ACC112 (cell line): ENCODE measurements around the gene MAPK8IP2.

Source experiments
- H2AFZ ChIP-seq: fragments of 200-600 bp; sonication (generic); one replicate; pipeline ENCODE4 v1.6.0; 2017; ENCODE audit warnings: antibody characterized with exemption, low read length; ENCODE audit not compliant: unreplicated experiment
- H3K27ac ChIP-seq: fragments of 200-600 bp; sonication (generic); 2 replicates; pipeline ENCODE4 v1.5.1; 2014; ENCODE audit warnings: low read depth, mild to moderate bottlenecking, antibody characterized with exemption, low read length, moderate library complexity
- H3K27me3 ChIP-seq: fragments of 200-600 bp; sonication (generic); 2 replicates; pipeline ENCODE4 v1.6.1; 2014; ENCODE audit warnings: mild to moderate bottlenecking, antibody characterized with exemption, low read length, moderate library complexity, mixed read lengths; ENCODE audit not compliant: insufficient read depth
- H3K36me3 ChIP-seq: fragments of 200-600 bp; sonication (generic); 2 replicates; pipeline ENCODE4 v1.6.1; 2016; ENCODE audit warnings: mild to moderate bottlenecking, antibody characterized with exemption, low read length, moderate library complexity, mixed read lengths; ENCODE audit not compliant: insufficient read depth
- H3K4me1 ChIP-seq: fragments of 200-600 bp; sonication (generic); one replicate; pipeline ENCODE4 v1.6.1; 2016; ENCODE audit warnings: low read length, mixed read lengths; ENCODE audit not compliant: insufficient read depth, unreplicated experiment, control insufficient read depth
- H3K4me3 ChIP-seq: fragments of 200-600 bp; sonication (generic); 2 replicates; pipeline ENCODE4 v1.5.1; 2014; ENCODE audit warnings: mild to moderate bottlenecking, low read depth, low read length
- H3K79me2 ChIP-seq: fragments of 200-600 bp; sonication (generic); one replicate; pipeline ENCODE4 v1.6.0; 2016; ENCODE audit warnings: low read length; ENCODE audit not compliant: control insufficient read depth, unreplicated experiment, insufficient read depth

The MAPK8IP2 gene

DNA sequence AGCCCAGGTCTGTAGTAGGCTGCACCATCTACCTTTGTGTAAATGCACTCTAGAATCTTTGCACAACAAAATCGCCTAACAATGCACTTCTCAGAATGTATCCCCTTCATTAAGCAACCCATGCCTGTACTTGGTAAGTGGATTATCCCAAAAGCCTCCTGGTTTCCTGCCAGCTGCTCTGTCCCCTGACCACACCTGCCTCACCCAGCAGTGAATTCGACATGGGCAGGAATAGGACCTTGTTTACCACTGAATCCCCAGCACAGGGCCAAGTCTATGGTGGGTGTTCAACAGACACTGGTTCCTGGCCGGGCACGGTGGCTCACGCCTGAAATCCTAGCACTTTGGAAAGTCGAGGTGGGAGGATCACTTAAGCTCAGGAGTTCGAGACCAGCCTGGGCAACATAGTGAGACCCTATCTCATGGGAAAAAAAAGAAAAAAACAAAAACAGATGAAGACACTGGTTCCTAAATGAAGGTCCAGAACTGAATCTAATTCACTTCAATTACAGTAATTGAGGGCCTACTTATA, 32.8 kb upstream of the MAPK8IP2 start:
- Histone ChIP-seq H3K4me3 (no peak overlapping the region), H3K79me2 (no peaks in the 10 kb centered on the region), H3K27ac (no peak overlapping the region), H3K27me3 (no peaks in the 10 kb centered on the region), H3K36me3 (no peaks in the 10 kb centered on the region), H3K4me1 (no peaks in the 10 kb centered on the region), H2AFZ (no peak overlapping the region)

DNA sequence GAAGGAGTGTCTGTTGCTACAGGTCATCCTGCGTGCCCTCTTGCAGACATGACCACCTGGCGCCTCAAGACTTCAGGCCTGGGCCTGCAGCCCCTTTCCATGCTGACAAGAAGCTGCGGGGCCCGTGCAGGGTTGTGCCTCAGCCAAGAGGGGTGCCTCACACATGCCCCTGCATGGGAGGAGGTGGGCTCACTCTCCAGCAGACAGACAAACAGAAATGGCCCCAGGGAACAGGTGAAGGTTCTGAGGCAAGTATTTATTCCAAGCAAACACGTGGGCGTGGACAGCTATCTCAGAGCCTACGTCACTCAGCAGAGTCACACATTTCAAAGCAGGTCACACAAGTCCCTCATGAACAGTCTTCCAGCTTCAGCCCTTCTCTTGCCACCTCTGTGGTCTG, 32.0 kb upstream of the MAPK8IP2 start:
- Histone ChIP-seq H3K79me2 (no peaks in the 10 kb centered on the region), H3K27ac (no peak overlapping the region), H3K4me1 (no peaks in the 10 kb centered on the region), H2AFZ (no peak overlapping the region), H3K27me3 (no peaks in the 10 kb centered on the region), H3K36me3 (no peaks in the 10 kb centered on the region), H3K4me3 (no peak overlapping the region)

DNA sequence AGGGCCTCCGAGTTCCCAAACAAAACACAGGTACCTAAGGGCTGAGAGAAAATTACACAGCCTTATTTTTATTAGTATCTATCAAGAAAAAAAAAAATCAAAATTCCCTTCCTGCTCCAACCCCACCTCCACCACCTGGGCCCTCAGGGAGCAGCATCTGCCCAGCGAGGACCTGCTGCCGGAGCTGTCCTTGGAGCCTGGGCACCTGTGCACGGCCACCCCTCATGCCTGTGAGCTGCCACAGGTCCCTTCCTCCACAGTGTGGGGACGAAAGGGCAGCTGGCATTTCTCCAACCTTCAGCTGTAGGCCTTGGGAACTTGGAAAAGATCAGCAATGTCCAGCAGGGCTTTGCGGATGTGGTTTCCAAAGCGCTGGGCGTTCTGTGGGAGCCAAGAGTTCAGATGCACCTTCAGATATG, 31.5 kb upstream of the MAPK8IP2 start:
- H3K36me3 ChIP-seq = no peaks in the 10 kb centered on the region
- H3K27me3 ChIP-seq = no peaks in the 10 kb centered on the region
- no peak overlapping the region for H2AFZ ChIP-seq
- H3K27ac ChIP-seq = no peak overlapping the region
- no peak overlapping the region for H3K4me3 ChIP-seq
- no peaks in the 10 kb centered on the region for H3K79me2 ChIP-seq
- no peaks in the 10 kb centered on the region for H3K4me1 ChIP-seq

DNA sequence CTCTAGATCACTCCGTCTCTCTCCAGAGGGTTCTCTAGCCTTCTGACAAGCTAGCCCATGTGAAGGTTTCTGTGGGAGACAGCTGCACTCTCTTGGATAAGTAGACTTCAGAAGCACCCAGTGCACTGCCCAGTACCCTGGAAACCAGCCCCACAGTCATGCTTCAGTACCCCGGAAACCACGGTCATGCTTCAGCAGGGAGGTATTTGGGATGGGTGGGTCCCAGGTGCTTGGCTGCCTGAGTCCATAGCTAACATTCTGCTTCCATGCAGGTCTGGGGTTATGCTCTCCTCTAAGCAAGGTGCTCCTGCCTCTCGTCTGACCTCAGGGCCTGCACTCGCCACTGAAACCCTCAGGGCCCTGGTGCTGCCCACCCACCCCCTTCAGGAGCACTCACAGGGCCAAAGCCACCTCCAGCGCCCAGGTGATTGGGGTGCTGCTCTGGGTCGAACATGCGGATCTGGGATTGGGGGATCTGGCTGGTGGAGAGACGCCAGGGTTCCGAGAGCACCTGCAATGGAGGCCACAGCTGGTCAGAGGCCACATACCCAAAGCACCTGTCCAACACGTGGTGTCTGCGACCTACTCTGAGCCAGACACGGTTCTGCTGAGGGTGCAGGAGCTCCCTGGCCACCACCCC, 30.6 kb upstream of the MAPK8IP2 start:
- no peaks in the 10 kb centered on the region for H3K27me3 ChIP-seq
- no peaks in the 10 kb centered on the region for H3K4me1 ChIP-seq
- no peak overlapping the region for H2AFZ ChIP-seq
- H3K27ac ChIP-seq = no peak overlapping the region
- no peaks in the 10 kb centered on the region for H3K36me3 ChIP-seq
- H3K79me2 ChIP-seq = no peaks in the 10 kb centered on the region
- H3K4me3 ChIP-seq = no peak overlapping the region

DNA sequence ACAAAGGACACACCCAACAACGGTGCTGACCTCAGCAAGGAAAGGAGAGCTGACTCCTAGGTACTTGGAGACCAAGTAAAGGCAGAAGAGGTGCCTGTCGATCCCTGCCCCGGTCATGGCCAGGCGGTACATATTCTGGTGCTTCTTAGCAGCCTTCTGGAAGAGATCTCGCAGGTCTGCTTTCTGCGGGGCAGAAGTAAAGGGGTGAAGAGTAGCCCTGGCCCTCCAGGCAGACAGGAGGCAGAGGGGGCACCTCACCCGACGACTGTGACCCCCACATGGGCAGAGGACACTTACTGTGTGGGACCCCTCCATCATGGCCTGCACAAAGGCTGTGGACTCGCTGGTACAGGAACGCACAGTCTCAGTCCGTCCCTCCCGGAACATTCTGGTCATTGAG, 29.7 kb upstream of the MAPK8IP2 start:
- Histone ChIP-seq H2AFZ (no peak overlapping the region), H3K36me3 (no peaks in the 10 kb centered on the region), H3K27ac (no peak overlapping the region), H3K4me3 (no peak overlapping the region), H3K4me1 (no peaks in the 10 kb centered on the region), H3K79me2 (no peaks in the 10 kb centered on the region), H3K27me3 (no peaks in the 10 kb centered on the region)

DNA sequence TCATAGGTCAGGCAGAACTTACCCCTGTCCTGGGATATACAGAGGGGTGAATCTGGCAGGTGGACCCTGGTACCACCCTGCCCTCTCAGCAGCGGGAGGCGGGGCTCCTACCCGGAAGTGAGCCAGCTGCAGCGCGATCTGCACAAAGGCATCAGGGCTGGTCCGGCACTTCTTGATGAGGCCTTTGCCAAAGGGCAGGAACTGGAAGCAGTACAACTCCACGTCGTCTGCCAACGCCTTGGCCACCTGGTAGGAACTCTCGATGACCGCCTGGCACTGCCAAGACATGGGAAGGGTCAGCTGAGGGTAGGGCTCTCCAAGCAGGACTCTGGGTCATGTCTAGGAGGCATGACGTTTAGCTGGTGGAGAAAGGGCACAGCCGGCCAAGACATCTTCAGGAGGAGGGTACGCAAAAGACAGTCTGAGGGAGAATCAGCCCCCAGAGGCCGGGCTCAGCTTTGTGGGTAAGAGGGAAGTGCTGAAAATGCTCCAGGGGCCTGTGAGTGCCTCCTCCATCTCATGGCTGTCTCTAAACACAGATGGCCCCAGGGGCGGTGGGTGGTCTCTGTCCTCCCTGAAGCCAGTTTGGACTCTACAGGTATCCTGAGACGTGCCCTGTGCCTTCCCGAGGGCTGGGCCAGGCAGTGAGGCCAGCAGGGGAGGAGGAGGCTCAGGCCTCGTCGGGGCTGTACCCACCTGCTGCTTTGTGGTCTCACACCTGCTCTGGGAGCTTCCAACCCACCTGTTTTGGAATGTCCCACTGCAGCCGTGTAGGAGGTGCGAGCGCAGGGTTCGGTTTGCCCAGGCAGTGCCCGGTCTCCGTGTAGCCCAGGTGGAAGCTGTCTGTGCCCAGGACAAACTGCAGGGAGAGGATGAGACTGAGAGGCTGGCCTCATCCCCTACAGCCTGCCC, 29.1 kb upstream of the MAPK8IP2 start:
- no peaks in the 10 kb centered on the region for H3K27me3 ChIP-seq
- no peaks in the 10 kb centered on the region for H3K36me3 ChIP-seq
- H3K27ac ChIP-seq = no peak overlapping the region
- H3K4me3 ChIP-seq = no peak overlapping the region
- H2AFZ ChIP-seq = no peak overlapping the region
- no peaks in the 10 kb centered on the region for H3K4me1 ChIP-seq
- no peaks in the 10 kb centered on the region for H3K79me2 ChIP-seq

DNA sequence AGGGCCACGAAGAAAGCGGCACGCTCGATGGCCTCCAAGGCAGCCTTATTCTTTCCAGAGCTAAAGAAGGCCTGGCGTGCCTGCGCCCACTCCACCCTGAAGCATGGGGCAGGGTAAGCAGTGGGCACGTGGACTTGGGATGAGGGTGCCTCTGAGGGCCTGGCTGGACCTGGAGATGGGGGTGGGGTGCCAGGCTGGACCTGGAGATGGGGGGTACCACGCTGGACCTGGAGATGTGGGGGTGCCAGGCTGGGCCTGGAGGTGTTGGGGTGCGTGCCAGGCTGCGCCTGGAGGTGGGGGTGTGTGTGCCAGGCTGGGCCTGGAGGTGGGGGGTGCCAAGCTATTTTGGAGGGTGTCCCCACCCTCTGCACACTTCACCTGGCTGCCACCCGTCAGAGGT, 27.6 kb upstream of the MAPK8IP2 start:
- Histone ChIP-seq H3K79me2 (no peaks in the 10 kb centered on the region), H3K4me3 (no peak overlapping the region), H2AFZ (no peak overlapping the region), H3K27ac (no peak overlapping the region), H3K4me1 (no peaks in the 10 kb centered on the region), H3K27me3 (no peaks in the 10 kb centered on the region), H3K36me3 (no peaks in the 10 kb centered on the region)

DNA sequence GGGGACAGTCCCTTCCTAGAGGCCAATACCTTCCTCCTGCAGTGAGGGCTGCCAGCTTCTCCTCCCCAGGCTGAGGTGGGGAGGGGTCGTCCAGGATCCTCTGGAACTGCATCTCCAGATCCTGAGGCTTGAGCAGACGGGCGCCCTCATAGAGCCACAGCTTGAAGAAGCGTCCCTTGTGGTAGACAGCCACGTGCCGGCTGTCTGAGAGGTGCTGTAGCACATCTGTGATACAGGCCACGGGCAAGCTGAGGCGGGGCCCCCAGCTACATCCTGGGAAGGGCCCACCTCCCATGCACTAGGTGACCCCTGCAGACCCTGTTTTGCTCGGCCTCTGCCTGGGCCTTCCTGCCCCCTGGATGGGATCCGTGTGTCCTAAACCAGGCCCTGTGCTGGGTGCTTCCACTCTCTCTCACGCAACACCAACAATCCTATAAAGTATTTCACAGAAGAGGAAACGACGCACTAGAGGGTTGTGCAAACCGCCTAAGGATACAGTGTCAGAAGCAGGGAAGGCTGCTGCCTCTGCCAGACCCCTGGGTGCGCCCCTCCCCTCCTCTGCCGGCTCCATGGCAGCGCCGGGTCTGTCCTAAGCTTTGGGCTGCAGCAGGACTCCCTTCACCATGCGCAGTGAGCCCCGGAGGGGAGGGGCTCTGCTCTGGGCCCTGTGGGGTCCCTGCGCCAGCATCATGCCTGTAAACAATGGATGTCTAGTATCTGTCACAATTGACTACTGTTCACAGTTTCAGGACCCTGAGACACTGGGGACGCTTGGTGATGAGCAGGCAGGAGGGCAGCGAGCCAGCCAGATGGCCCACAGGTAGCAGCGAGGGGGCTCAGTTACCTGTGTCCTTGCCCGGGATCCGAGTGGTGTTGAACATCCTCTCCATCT, 26.9 kb upstream of the MAPK8IP2 start:
- Histone ChIP-seq H3K36me3 (no peaks in the 10 kb centered on the region), H3K27me3 (no peaks in the 10 kb centered on the region), H3K79me2 (no peaks in the 10 kb centered on the region), H2AFZ (no peak overlapping the region), H3K27ac (no peak overlapping the region), H3K4me3 (no peak overlapping the region), H3K4me1 (peaks cover 2% of the 10 kb centered on the region)

DNA sequence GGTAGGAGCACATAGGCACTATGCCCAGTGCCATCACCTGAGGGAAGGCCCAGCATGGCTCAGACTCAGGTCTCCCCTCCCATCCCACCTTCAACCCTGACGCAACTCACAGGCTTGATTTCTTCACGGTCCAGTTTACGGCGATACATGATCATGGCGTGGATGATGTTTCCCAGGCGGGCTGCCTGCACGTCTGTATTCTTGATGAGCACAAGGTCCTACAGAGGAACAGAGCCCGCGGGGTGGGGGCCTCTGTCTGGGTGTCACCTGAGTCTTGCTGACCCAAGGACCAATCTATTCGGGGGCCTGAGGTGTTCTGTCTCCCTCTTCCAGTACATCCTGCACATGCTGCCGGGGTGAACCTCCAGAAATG, 26.2 kb upstream of the MAPK8IP2 start:
- Histone ChIP-seq H3K4me3 (no peak overlapping the region), H2AFZ (no peak overlapping the region), H3K4me1 (peaks cover 5% of the 10 kb centered on the region), H3K27me3 (no peaks in the 10 kb centered on the region), H3K36me3 (no peaks in the 10 kb centered on the region), H3K79me2 (no peaks in the 10 kb centered on the region), H3K27ac (no peak overlapping the region)

DNA sequence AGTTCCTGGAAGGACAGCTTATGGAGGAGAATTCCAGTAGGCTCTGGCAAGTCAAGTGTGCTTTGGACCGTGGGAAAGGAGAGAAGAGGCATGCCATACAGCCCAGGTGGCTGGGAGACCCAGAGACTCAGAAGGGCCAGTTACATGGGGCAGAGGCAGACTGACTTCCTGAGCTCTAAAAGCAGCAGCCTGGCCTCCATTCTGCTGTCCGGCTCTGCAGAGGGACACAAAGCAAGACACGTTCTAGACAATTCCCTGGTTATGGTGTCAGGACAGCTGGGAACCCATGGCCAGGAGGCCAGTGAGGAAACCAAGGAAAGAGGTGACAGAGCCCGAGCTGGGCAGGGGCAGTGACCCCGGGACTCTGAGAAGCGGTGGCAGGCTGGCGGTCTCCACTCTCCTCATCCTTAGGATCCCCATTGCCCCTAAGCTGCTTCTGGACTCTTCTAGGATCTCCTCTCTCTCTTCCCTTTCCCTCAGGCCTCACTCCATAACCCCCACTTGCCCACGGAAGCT, 25.1 kb upstream of the MAPK8IP2 start:
- Histone ChIP-seq H3K27me3 (no peaks in the 10 kb centered on the region), H3K36me3 (no peaks in the 10 kb centered on the region), H3K4me3 (no peak overlapping the region), H3K4me1 (peaks cover 5% of the 10 kb centered on the region), H3K27ac (no peak overlapping the region), H2AFZ (no peak overlapping the region), H3K79me2 (no peaks in the 10 kb centered on the region)
